Ishikawa (cell line): Measurements from ENCODE around the gene IMPA2.

ENCODE experiments used
- YY1 ChIP-seq: IDR thresholded peaks from 2 replicates; pipeline ENCODE4 v1.6.1; 2012; ENCODE audit warnings: low read depth
- TF ChIP-seq, protein P1 (sequence below): IDR thresholded peaks from 2 replicates; pipeline ENCODE4 v1.6.1; 2012; ENCODE audit warnings: low read depth, mild to moderate bottlenecking

DNA sequence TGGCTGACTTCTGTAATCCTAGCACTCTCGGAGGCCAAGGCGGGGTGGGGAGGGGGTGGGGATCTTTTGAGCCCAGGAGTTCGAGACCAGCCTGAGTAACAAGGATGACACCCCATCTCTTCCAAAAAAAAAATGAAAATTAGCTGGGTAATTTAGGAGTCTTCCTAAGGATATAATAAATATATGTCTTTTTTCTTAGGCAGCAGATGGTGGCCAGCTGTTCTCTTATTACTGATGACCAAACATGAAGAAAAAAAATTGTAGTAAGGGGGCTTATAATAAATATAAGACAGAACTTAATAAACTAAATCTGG, 4.2 kb upstream of the IMPA2 start:
- TF ChIP-seq, protein P1, sequence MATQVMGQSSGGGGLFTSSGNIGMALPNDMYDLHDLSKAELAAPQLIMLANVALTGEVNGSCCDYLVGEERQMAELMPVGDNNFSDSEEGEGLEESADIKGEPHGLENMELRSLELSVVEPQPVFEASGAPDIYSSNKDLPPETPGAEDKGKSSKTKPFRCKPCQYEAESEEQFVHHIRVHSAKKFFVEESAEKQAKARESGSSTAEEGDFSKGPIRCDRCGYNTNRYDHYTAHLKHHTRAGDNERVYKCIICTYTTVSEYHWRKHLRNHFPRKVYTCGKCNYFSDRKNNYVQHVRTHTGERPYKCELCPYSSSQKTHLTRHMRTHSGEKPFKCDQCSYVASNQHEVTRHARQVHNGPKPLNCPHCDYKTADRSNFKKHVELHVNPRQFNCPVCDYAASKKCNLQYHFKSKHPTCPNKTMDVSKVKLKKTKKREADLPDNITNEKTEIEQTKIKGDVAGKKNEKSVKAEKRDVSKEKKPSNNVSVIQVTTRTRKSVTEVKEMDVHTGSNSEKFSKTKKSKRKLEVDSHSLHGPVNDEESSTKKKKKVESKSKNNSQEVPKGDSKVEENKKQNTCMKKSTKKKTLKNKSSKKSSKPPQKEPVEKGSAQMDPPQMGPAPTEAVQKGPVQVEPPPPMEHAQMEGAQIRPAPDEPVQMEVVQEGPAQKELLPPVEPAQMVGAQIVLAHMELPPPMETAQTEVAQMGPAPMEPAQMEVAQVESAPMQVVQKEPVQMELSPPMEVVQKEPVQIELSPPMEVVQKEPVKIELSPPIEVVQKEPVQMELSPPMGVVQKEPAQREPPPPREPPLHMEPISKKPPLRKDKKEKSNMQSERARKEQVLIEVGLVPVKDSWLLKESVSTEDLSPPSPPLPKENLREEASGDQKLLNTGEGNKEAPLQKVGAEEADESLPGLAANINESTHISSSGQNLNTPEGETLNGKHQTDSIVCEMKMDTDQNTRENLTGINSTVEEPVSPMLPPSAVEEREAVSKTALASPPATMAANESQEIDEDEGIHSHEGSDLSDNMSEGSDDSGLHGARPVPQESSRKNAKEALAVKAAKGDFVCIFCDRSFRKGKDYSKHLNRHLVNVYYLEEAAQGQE, result no peak
- no peak for TF ChIP-seq YY1
